Muscle layer of colon (tissue), 2 donors: ENCODE measurements around the gene FOXP3.
"Not testable (repeated sequence)": the region's sequence is repeated elsewhere in the genome, so short reads cannot be mapped to it uniquely, and the experiment has no call there.

Experiments
- H3K27ac ChIP-seq: one replicate; pipeline ENCODE4 v1.7.0; 2013; ENCODE audit warnings: low read depth, mild to moderate bottlenecking, low read length, moderate library complexity
- H3K27me3 ChIP-seq, 2 donors: one replicate each; pipeline ENCODE4 v1.7.0; 2013; ENCODE audit warnings: low read length in 2 of 2, mild to moderate bottlenecking in 2 of 2; ENCODE audit not compliant: insufficient read depth in 2 of 2, control insufficient read depth in 1 of 2
- H3K36me3 ChIP-seq: one replicate; pipeline ENCODE4 v1.7.0; 2013; ENCODE audit warnings: mild to moderate bottlenecking, low read length; ENCODE audit not compliant: insufficient read depth
- H3K4me1 ChIP-seq: one replicate; pipeline ENCODE4 v1.7.0; 2013; ENCODE audit warnings: mild to moderate bottlenecking, low read length; ENCODE audit not compliant: insufficient read depth
- H3K4me3 ChIP-seq, 2 donors: one replicate each; pipeline ENCODE4 v1.7.0; 2013; ENCODE audit warnings: low read length in 2 of 2, low read depth in 1 of 2, mild to moderate bottlenecking in 1 of 2, moderate library complexity in 1 of 2
- H3K9ac ChIP-seq: one replicate; pipeline ENCODE4 v1.7.0; 2013; ENCODE audit warnings: low read length
- H3K9me3 ChIP-seq: one replicate; pipeline ENCODE4 v1.7.0; 2013; ENCODE audit warnings: mild to moderate bottlenecking, low read length
- donor health status: abdominal sarcoma.
- donor health status: Adenocarcinoma of cecum.

The FOXP3 gene

GRCh38 chrX:49264460-49264859 lies at the start of gene FOXP3:
FOXP3 (minus strand) TSS chrX:49264710; CDS start chrX:49258505, 6,205 bp downstream.
- no peaks in the 10 kb centered on the region for H3K9me3 ChIP-seq
- H3K9ac ChIP-seq, result no peak within 1 kb of the TSS
- no peak within 1 kb of the TSS for H3K27ac ChIP-seq
- H3K27me3 ChIP-seq, result no peaks in the 10 kb centered on the region
- H3K4me3 ChIP-seq, result no peak within 1 kb of the TSS
- H3K4me1 ChIP-seq, result peaks cover 8% of the 10 kb centered on the region
- no peaks in the 10 kb centered on the region for H3K36me3 ChIP-seq

- Histone ChIP-seq H3K9ac (no peak overlapping the region), H3K4me3 (no peak overlapping the region), H3K4me1 (no peaks in the 10 kb centered on the region), H3K27me3 (no peaks in the 10 kb centered on the region), H3K27ac (no peak overlapping the region), H3K36me3 (no peaks in the 10 kb centered on the region), H3K9me3 (no peaks in the 10 kb centered on the region)
These were observed 47.7 kb upstream of the FOXP3 start for GRCh38 chrX:49312176-49312575.

- Histone ChIP-seq H3K36me3 (no peaks in the 10 kb centered on the region), H3K9me3 (no peaks in the 10 kb centered on the region), H3K27ac (no peak overlapping the region), H3K27me3 (no peaks in the 10 kb centered on the region), H3K4me3 (peak overlapping the region in 1 of 2 donors; percentile 58), H3K4me1 (no peaks in the 10 kb centered on the region), H3K9ac (no peak overlapping the region)
These were observed 45.9 kb upstream of the FOXP3 start for GRCh38 chrX:49310371-49310770.

GRCh38 chrX:49309401-49309981 lies 45.0 kb upstream of the FOXP3 start:
- Histone ChIP-seq H3K4me1 (no peaks in the 10 kb centered on the region), H3K27ac (peak overlapping the region; percentile 43), H3K9ac (peak overlapping the region; percentile 19), H3K36me3 (no peaks in the 10 kb centered on the region), H3K9me3 (no peaks in the 10 kb centered on the region), H3K27me3 (no peaks in the 10 kb centered on the region), H3K4me3 (peak overlapping the region in 1 of 2 donors; percentile 58)

GRCh38 chrX:49308604-49309269 lies 44.2 kb upstream of the FOXP3 start:
- H3K36me3 ChIP-seq, result no peaks in the 10 kb centered on the region
- H3K27me3 ChIP-seq, result no peaks in the 10 kb centered on the region
- H3K9me3 ChIP-seq, result no peaks in the 10 kb centered on the region
- peak overlapping the region; percentile 9 for H3K27ac ChIP-seq
- no peaks in the 10 kb centered on the region for H3K4me1 ChIP-seq
- peak overlapping the region in 1 of 2 donors; percentile 58 for H3K4me3 ChIP-seq
- no peak overlapping the region for H3K9ac ChIP-seq

GRCh38 chrX:49307775-49308174 lies 43.3 kb upstream of the FOXP3 start:
- H3K27me3 ChIP-seq, H3K36me3 ChIP-seq, H3K9ac ChIP-seq, H3K4me1 ChIP-seq, H3K9me3 ChIP-seq, H3K4me3 ChIP-seq, H3K27ac ChIP-seq: not testable (repeated sequence)

GRCh38 chrX:49303346-49303745 lies 38.8 kb upstream of the FOXP3 start, which contains the start of gene GAGE10:
GAGE10 (plus strand) TSS chrX:49303646; CDS start chrX:49304860, 1,214 bp downstream.
- H3K4me3 ChIP-seq, result no peak within 1 kb of the TSS
- H3K27ac ChIP-seq, result no peak within 1 kb of the TSS
- no peak within 1 kb of the TSS for H3K9ac ChIP-seq
- H3K9me3 ChIP-seq, result no peaks in the 10 kb centered on the region
- no peaks in the 10 kb centered on the region for H3K4me1 ChIP-seq
- H3K36me3 ChIP-seq, result no peaks in the 10 kb centered on the region
- peaks cover 0 to 8% of the 10 kb centered on the region in 2 donors for H3K27me3 ChIP-seq

- H3K9me3 ChIP-seq, result no peaks in the 10 kb centered on the region
- H3K36me3 ChIP-seq, result no peaks in the 10 kb centered on the region
- H3K27me3 ChIP-seq, result peaks cover 0 to 8% of the 10 kb centered on the region in 2 donors
- no peaks in the 10 kb centered on the region for H3K4me1 ChIP-seq
- H3K4me3 ChIP-seq, result no peak overlapping the region
- no peak overlapping the region for H3K9ac ChIP-seq
- H3K27ac ChIP-seq, result no peak overlapping the region
These were observed 36.2 kb upstream of the FOXP3 start for GRCh38 chrX:49300703-49301102.

- not testable (repeated sequence) for H3K27ac ChIP-seq, H3K4me3 ChIP-seq, H3K9me3 ChIP-seq, H3K27me3 ChIP-seq, H3K36me3 ChIP-seq, H3K9ac ChIP-seq, H3K4me1 ChIP-seq
These were observed 34.8 kb upstream of the FOXP3 start for GRCh38 chrX:49299293-49299692.

GRCh38 chrX:49292400-49293362 lies 28.2 kb upstream of the FOXP3 start:
- Histone ChIP-seq H3K9ac (no peak overlapping the region), H3K4me1 (no peaks in the 10 kb centered on the region), H3K36me3 (no peaks in the 10 kb centered on the region), H3K27me3 (peaks cover 0 to 11% of the 10 kb centered on the region in 2 donors), H3K4me3 (no peak overlapping the region), H3K9me3 (no peaks in the 10 kb centered on the region), H3K27ac (no peak overlapping the region)

GRCh38 chrX:49291615-49292337 lies 27.3 kb upstream of the FOXP3 start:
- H3K36me3 ChIP-seq, result no peaks in the 10 kb centered on the region
- peaks cover 0 to 11% of the 10 kb centered on the region in 2 donors for H3K27me3 ChIP-seq
- no peaks in the 10 kb centered on the region for H3K4me1 ChIP-seq
- no peak overlapping the region for H3K27ac ChIP-seq
- no peak overlapping the region for H3K9ac ChIP-seq
- H3K4me3 ChIP-seq, result no peak overlapping the region
- H3K9me3 ChIP-seq, result no peaks in the 10 kb centered on the region
